ENCODE measurements around the gene PMVK. TPM values are rescaled to one million over a fixed set of nuclear protein-coding genes. Genes with fewer than 3 reads are reported as not detected.

Gene PMVK
- total RNA-seq, 1 donor = 2.1 TPM

DNA sequence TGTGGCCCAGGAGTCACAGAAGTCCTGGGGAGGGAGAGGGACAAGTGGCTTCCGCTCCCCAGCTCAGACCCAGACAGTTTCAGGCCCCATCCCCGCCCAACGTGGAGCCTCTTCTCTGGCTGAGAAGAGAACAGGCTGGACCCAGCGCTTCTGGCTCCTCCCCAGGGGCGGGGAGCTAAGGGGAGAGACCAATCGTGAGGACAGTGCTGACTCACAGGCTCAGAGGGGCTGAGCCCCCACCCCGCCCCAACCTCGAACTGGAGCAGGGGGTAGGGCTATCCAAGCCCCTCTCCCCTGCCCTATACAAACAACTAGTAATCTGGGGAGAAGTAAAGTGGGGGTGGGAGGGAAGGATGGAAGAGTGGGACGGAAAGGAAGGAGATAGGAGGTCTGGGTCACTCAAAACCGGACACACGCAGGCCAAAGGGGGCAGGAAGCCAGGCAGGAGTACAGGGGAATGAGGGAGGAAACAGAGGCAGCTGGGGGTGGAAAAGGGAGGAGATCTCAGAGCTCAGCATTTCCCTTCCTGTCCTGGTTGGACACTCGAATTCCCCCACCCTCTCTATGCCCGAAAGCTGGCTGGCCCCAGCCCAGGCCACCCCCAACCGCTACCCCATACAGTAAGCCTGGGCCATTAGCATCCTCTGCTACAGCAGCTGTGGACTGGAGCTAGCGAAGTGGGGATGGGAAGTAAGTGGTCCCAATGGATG, 34.3 kb upstream of the PMVK start, which contains the start of gene SHC1:
Gene SHC1, minus strand, starts transcription at position 117 of the 710 bp plus-strand sequence. CDS start 221 bp downstream, outside the sequence.
- H3K4me1 ChIP-seq (ENCODE audit: insufficient read depth, low read length) = peaks cover 41% of the 10 kb centered on the region
- no peak within 1 kb of the TSS for H3K4me3 ChIP-seq (ENCODE audit: low read length)

DNA sequence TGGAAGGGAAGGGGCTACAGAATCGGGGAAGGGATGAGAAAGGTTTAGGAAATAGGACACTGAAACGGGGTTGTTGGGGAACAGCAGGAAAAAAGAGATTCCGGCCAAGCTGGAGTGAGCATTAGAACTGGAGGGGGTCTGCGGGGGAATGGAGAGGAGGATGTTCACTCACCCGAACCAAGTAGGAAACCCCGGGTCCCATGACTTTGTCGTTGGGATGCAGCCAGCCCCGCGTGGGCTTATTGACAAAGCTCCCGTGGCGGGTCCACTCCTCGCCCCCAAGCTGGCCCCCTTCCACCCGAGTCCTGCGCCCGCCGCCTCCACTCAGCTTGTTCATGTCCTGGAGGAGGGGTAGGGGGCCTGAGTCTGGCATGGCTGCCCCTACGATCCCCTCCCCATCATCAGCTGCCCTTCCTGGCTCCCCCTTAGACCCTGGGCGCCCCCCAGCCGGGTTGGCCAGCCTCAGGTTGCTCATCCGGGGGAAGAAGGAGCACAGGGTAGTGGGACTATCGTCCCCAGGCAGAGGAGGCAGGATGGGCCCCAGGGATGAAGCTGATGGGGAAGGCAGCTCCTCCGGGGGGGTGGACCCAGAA, 33.4 kb upstream of the PMVK start:
- H3K9me3 ChIP-seq (ENCODE audit: low read depth, low read length) = no peaks in the 10 kb centered on the region
- no peaks in the 10 kb centered on the region for H3K27me3 ChIP-seq (ENCODE audit: insufficient read depth, low read length)
- peaks cover 39% of the 10 kb centered on the region for H3K4me1 ChIP-seq (ENCODE audit: insufficient read depth, low read length)
- H3K4me3 ChIP-seq (ENCODE audit: low read length) = no peak overlapping the region

More for the DNA sequence above, 34.3 kb upstream of the PMVK start, which contains the start of gene SHC1:
- Histone ChIP-seq H3K27me3 (ENCODE audit: insufficient read depth, low read length) (no peaks in the 10 kb centered on the region), H3K9me3 (ENCODE audit: low read depth, low read length) (no peaks in the 10 kb centered on the region)

GRCh38 chr1:154969246-154969645, 32.7 kb upstream of the PMVK start:
- no peak overlapping the region for H3K4me3 ChIP-seq (ENCODE audit: low read length)
- H3K4me1 ChIP-seq (ENCODE audit: insufficient read depth, low read length) = peaks cover 39% of the 10 kb centered on the region
- H3K9me3 ChIP-seq (ENCODE audit: low read depth, low read length) = no peaks in the 10 kb centered on the region
- H3K27me3 ChIP-seq (ENCODE audit: insufficient read depth, low read length) = no peaks in the 10 kb centered on the region

DNA sequence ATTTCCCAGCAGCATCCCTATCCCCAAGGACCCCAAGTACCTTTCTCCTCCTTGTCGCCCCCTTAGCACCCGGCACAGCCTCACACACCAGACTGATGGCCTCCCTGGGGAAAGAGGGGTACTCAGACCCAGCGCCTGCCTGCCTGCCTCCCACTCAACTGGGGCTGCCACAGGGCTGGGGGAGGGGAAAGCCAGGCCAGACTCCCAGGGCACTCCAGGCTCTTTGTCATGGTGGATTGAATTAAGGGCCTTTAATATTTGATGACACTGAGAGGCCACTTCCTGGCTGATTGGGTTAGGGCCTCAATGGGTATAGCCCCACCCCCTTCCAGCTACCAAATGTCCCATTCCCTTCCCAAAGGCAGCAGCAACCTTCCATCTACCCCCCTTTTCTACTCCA, 32.2 kb upstream of the PMVK start:
- no peaks in the 10 kb centered on the region for H3K9me3 ChIP-seq (ENCODE audit: low read depth, low read length)
- H3K4me1 ChIP-seq (ENCODE audit: insufficient read depth, low read length) = peaks cover 41% of the 10 kb centered on the region
- H3K4me3 ChIP-seq (ENCODE audit: low read length) = no peak overlapping the region
- no peaks in the 10 kb centered on the region for H3K27me3 ChIP-seq (ENCODE audit: insufficient read depth, low read length)

DNA sequence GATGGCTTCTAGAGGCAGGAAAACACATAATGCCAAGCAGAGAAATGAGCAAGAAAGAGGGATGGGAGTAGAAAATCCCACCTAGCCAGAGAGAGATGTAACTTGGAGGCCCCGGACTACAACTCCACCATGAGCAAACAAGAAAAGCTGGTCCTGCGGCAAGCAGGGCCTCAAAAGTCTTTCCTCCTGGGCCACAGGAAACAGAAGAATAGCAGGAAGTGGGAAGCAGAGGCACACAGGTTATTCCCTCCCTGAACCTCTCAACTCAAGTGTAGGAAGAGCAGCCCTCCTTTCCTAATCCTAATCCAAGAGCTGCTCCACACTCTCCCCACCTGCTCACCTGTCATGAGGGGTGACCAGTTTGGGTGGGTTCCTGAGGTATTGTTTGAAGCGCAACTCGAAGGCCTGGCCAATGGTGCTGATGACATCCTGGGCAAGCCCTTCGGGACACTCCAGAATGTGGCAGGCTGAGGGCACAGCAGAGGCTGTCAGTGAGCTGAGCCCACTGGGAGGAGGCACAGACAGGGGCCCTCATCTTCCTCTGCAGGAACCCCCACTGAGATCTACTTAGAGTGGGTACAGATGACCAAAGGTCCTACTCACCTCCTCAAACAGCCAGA, 30.9 kb upstream of the PMVK start:
- Histone ChIP-seq H3K27me3 (ENCODE audit: insufficient read depth, low read length) (no peaks in the 10 kb centered on the region), H3K4me1 (ENCODE audit: insufficient read depth, low read length) (peaks cover 42% of the 10 kb centered on the region), H3K4me3 (ENCODE audit: low read length) (no peak overlapping the region), H3K9me3 (ENCODE audit: low read depth, low read length) (no peaks in the 10 kb centered on the region)

DNA sequence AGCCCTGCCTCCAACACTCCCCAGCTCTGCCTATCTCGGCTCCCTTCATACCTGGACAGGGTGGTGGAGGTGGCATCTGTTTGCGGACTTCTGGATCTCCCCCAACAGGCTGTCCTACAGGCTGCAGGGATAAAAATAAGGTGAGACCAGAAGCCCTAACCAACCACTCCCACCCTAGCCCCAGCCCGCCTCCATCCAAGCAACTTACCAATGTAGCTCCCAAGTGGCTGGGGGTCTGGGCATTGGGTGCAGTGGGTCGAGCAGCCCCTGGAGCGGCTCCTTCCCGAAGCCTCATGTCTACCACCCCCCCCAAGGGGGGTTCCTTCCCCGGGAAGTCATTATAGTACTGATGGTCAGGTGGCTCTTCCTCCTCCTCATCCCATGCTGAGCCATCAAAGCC, 29.6 kb upstream of the PMVK start:
- H3K9me3 ChIP-seq (ENCODE audit: low read depth, low read length) = no peaks in the 10 kb centered on the region
- no peak overlapping the region for H3K4me3 ChIP-seq (ENCODE audit: low read length)
- H3K4me1 ChIP-seq (ENCODE audit: insufficient read depth, low read length) = peaks cover 35% of the 10 kb centered on the region
- H3K27me3 ChIP-seq (ENCODE audit: insufficient read depth, low read length) = no peaks in the 10 kb centered on the region

DNA sequence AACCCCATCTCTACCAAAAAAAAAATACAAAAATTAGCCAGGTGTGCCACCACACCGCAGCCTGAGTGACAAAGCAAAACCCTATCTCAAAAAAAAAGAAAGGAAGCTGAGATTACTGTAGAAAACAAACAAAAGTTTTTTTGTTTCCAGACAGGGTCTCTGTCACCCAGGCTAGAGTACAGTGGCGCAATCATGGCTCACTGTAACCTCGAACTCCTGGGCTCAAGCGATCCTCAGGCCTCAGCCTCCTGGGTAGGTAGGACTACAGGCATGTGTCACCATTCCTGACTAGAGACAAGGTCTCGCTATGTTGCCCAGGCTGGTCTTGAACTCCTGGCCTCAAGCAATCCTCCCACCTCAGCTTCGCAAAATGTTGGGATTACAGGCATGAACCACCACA, 27.8 kb upstream of the PMVK start:
- H3K4me1 ChIP-seq (ENCODE audit: insufficient read depth, low read length) = peaks cover 38% of the 10 kb centered on the region

DNA sequence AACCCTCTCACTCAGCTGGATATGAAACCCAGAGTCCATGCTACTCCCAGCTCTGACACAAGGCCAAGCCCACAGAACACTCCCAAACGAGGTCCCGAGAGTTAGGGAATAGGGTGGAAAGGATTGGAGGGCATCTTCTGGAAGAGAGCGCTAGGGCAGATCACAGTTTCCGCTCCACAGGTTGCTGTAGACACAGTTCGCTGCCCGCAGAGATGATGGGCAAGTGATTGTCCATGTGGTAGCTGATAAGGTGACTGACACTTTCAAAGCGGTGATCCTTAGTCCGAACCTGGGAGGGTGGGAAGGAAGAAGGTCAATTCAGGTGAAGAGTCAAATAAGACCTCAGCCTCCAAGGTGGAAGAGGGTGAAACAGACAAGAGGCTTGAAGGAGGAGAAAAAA, 27.1 kb upstream of the PMVK start:
- Histone ChIP-seq H3K4me1 (ENCODE audit: insufficient read depth, low read length) (peaks cover 38% of the 10 kb centered on the region), H3K4me3 (ENCODE audit: low read length) (no peak overlapping the region), H3K27me3 (ENCODE audit: insufficient read depth, low read length) (no peaks in the 10 kb centered on the region), H3K9me3 (ENCODE audit: low read depth, low read length) (no peaks in the 10 kb centered on the region)

More for the DNA sequence above, 27.8 kb upstream of the PMVK start:
- H3K9me3 ChIP-seq (ENCODE audit: low read depth, low read length) = no peaks in the 10 kb centered on the region
- H3K27me3 ChIP-seq (ENCODE audit: insufficient read depth, low read length) = no peaks in the 10 kb centered on the region
- no peak overlapping the region for H3K4me3 ChIP-seq (ENCODE audit: low read length)

GRCh38 chr1:154962795-154963330, 26.3 kb upstream of the PMVK start:
- H3K4me1 ChIP-seq (ENCODE audit: insufficient read depth, low read length) = peaks cover 40% of the 10 kb centered on the region
- no peak overlapping the region for H3K4me3 ChIP-seq (ENCODE audit: low read length)
- H3K27me3 ChIP-seq (ENCODE audit: insufficient read depth, low read length) = no peaks in the 10 kb centered on the region
- no peaks in the 10 kb centered on the region for H3K9me3 ChIP-seq (ENCODE audit: low read depth, low read length)

DNA sequence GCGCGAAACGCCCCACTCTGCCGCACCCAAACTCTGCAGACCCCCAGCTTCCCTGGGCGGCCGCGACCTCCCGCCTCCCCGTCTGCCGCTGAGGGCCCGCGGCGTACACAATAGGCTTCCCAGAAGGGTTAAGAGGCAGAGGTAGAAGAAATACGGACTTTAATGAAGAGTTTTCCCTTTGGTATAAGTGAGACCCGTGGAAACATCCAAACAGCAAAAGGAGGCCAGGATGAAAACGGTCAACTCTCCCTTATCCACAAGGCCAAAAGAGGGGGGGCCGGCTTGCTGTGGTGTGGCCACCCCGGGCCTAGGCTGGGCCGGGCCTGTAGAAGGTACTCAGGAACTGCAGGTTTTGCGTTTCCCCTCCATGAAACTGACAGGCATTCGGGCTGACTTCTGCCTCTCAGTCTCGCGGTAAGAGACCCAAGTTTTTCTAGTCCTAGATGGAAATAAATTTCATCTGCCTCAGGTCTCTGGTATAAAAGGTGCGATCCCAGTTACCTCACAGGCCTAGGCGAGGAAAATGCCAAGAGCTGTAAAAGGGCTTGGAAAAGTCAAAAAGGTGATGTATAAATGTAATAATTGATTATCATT, 25.7 kb upstream of the PMVK start:
- Histone ChIP-seq H3K9me3 (ENCODE audit: low read depth, low read length) (no peaks in the 10 kb centered on the region), H3K4me1 (ENCODE audit: insufficient read depth, low read length) (peaks cover 42% of the 10 kb centered on the region), H3K27me3 (ENCODE audit: insufficient read depth, low read length) (no peaks in the 10 kb centered on the region), H3K4me3 (ENCODE audit: low read length) (peak overlapping the region; percentile 78)

GRCh38 chr1:154961207-154962155, 25.0 kb upstream of the PMVK start, which contains the start of gene PYGO2:
TSS of gene PYGO2 (minus strand) at chr1:154961782. CDS start at chr1:154961576, 206 bp downstream.
- Histone ChIP-seq H3K27me3 (ENCODE audit: insufficient read depth, low read length) (no peaks in the 10 kb centered on the region), H3K4me1 (ENCODE audit: insufficient read depth, low read length) (peaks cover 48% of the 10 kb centered on the region), H3K4me3 (ENCODE audit: low read length) (peak within 1 kb of the TSS; percentile 78), H3K9me3 (ENCODE audit: low read depth, low read length) (no peaks in the 10 kb centered on the region)

DNA sequence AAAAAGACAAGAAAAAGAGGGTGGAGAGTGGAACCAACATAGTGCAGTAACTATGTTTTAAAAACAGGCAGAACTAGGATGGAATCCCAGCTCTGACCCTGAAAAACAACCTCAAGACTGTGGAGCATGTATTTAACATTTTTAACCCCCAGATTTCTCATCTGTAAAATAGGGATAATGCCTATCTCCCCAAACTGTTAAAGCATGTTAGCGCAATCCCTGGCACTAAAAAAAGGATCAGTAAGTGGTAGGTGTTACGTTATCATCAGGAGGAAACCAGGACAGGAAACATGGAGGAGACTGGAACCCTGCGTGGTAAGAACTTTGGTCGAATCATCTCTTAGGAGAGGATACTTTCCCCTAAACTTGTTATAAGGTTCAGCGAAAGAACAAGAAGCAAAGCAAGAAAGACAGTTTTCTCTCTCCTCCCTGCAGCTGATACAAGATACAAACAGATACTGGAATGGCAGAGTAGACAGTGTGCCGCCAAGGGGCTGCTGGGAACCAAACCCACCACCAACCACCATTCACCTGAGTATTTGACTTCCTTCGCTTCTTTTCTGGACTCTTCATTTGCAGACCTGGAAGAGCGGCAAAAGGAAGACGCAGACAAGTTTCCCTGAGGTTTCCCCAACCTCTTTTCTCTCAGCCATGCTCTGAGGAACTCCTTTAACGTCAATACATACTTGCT, 24.1 kb upstream of the PMVK start:
- Histone ChIP-seq H3K27me3 (ENCODE audit: insufficient read depth, low read length) (no peaks in the 10 kb centered on the region), H3K4me1 (ENCODE audit: insufficient read depth, low read length) (peaks cover 53% of the 10 kb centered on the region), H3K9me3 (ENCODE audit: low read depth, low read length) (no peaks in the 10 kb centered on the region), H3K4me3 (ENCODE audit: low read length) (peak overlapping the region; percentile 78)

- Histone ChIP-seq H3K4me1 (ENCODE audit: insufficient read depth, low read length) (peaks cover 65% of the 10 kb centered on the region), H3K4me3 (ENCODE audit: low read length) (no peak overlapping the region), H3K9me3 (ENCODE audit: low read depth, low read length) (no peaks in the 10 kb centered on the region), H3K27me3 (ENCODE audit: insufficient read depth, low read length) (no peaks in the 10 kb centered on the region)
These were observed 22.9 kb upstream of the PMVK start for GRCh38 chr1:154959426-154959780.

Data from mononuclear cell (primary cell).